GM19035 (cell line): ENCODE data around the gene CDH10.

Experiments
- ATAC-seq: cut with Tn5 transposase; IDR thresholded peaks from one replicate; pipeline ENCODE4 v1.9.1; 2021; ENCODE audit not compliant: unreplicated experiment

Gene CDH10

DNA sequence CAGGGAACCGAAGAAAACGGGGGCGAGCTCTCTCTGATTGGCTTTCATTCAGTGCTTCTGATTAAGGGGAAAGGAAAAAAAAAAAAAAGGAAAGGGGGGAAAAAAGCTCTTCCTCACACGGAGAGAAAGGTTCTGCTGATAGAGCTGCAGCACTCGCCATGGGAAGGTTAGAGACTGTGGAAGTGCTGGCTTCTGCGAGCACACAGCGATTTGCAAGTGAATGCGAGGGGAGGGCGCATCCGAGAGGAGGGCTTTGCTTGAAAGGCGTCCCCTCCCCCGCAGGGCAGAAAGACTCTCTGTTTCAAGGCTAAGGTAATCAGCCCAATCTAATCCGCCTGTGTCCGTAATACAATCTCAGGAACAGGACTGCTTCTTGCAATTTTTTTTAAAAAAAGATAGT, at the start of gene CDH10:
Gene CDH10, minus strand, starts transcription at position 218 of the 400 bp plus-strand sequence. CDS start 51,488 bp downstream, outside the sequence.
- ATAC-seq: no peak

DNA sequence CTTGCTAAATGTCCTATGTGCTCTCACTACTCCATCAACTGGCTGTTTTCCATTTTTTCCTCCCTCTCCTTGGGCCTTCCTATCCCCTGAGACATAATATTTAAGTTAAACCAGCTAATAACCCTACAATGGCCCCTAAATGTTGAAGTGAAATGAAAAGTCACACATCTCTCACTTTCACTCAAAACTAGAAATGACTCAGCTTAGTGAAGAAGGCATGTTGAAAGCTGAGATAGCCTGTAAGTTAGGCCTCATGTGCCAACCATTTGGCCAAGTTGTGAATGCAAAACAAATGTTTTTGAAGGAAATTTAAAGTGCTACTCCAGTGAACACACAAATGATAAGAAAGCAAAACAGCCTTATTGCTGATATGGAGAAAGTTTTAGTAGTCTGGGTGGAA, 48.8 kb upstream of the CDH10 start:
- no peak for ATAC-seq

DNA sequence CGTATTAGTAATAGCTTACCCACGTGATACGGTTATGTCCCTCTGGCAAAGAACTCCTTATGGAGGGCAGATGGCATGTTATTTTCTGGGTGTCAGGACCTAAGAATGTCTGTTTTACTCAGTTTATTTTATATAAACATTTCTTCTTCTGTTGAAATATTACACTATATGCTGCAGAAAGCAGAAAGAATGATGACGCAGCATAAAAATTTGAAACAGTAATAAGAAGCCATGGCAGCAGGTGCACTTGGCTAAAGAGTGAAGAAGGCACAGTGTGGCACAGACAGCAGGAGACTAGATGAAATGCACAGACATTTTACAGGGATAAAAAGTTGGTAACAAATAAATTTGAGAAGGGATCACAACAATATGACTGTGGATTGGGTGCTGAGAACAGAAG, 46.3 kb upstream of the CDH10 start:
- no peak for ATAC-seq

DNA sequence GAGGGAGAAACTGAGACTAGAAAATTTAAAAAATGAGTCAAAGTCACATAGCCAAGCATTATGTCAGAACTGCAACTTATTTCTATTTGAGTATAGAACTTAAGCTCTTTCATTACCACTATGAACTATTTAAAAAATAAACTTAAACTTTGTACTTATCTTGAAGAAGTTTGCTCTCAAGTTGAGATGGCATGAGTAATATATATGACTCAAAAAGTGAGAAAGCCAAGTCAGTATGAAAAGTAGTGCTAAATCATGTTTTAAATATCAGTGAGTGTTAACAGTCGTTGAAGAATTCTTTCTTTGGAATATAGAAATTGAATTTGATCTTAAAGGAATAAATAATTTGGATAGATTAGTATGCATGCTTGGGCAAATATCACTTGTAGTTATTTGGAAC, 36.3 kb upstream of the CDH10 start:
- no peak for ATAC-seq

DNA sequence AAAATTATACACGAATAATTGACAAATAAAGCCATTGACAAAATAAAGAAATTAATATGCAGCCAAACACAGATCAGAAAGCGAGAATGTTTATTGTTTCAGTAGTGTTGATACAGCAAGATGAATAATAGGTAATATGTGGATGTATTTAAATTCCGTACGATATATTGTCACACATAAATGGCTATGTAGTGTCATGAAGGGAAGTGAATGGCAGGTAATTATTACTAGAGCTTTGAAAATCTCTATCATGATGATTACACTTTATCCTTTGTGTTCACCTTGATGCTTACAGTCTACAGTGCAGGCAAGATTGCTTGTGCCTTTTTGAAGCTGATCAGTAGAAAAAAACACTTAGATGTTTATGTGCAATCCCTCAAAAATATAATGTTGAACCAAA, 23.3 kb upstream of the CDH10 start:
- no peak for ATAC-seq

DNA sequence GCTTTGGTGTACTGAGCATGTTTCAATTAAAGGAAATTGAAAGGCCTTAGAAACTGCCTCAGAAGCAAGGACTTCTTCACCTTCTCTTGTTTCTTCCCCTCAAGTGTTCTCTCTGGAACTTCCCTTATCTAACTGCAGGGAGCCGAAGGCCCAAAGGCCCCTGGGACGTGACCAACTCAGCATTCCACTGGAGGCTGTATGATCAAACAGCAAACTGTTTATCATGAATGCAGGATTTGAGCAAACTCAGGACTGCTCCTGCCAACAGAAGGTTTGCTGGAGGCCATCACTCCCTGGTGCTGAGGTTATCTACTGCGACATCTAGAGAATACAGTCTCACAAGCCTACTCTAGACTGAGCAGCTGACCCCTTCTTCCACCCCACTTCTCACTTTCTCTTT, 4.8 kb upstream of the CDH10 start:
- no peak for ATAC-seq

DNA sequence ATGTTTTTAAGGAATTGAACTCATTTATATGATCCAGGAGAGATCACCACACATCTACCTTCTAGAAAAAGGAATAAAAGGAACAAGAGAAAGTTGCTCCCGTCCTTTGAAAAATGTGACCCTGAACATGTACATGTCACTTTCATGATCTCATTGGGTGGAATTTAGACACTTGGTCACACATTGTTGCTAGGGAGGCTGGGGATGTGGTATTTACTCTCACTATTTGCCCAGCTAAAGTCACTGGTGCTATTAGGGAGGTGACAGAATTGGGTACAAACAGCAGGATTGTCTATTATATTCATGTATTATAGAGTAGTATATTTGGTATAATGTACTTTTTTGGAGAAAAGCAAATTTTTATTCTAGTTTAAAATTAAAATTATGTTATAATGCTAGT, 2.1 kb upstream of the CDH10 start:
- no peak for ATAC-seq

DNA sequence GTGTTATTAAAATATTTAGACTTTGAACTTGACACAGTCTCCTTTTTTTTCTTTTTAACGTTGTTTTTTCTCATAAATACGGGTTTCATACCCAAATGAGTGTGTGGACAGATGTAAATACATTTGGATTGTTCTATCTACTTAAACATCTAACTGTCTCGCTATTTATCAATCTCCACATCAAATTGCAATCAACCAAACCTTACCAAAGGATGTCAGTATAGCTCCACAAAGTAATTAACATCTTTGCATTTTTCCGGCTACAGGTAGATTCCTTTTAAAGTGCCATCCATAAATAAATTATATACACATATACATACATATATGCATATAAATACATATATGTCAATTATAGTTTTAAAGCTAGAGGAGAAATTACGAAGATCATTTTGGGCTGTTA, 705 bp upstream of the CDH10 start:
- no peak for ATAC-seq

DNA sequence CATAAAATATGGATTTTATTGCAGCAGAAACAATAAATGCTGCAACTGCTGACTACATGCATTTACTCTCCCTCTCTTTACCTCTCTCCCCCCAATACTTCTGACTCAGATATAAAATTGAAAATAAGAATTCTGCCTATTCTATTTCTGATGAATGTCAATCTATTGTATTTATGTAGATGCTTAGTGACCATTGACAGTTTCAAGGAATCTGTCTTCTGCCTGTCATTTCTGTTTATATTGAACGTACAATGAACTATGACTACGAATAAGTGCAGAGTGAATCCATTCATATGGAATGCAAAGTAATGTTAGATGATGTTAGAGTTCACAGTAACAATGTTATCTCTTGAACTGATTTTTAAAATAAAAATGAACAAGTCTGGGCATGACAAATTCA, 898 bp downstream of the CDH10 start:
- ATAC-seq: no peak

DNA sequence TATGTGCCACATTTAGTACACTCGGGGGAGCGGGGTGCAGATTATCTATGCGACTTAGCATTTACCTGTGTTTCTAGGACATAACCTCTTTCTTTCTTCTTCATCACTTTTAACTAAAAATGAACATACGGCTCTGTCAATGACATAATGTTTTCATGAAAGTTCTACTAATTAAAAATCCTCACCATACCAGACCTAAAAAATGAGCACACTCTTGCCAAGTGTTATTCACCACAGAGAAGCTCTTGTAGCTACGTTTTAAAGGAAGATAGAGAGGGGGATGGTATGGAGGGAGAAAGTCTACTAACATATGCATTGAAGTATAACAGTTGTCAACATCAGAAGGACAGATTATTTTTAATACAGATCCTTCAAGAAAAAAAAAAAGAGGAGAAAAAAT, 1.6 kb downstream of the CDH10 start:
- no peak for ATAC-seq

DNA sequence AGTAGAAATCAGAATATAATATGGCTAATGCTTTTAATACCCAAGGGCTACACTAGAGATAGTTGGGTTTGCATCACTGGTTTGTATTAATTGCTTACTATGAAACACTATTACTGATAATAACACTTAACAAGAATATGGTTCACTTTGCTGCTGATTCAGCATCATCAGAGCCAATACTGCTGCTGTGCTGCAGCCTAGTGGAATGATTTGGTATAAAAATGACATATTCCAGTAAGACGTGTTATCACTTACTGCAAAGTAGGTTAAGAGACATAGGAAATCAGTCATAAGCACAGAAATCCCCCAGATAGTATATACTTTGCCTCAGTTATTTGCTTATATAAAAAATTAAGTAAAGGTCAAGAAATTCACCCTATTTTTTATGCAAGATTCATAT, 2.8 kb downstream of the CDH10 start:
- no peak for ATAC-seq

DNA sequence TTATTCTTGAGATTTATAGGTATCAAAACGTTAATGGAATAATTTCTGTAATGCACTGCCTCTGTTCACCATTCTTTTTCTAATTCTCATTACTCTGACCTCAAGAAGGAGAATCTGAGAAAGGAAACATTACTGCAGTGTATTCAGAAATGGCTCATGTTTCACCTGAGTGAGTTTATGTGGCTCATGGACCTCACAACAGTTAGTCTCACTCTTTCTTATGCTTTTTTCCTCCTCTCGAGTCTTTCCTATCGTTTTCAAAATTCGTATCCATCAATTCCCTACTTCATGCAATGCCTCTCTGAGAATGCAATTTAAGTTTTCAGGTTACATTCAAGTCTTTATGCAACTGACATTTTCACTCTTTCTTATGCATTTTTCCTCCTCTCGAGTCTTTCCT, 9.6 kb downstream of the CDH10 start:
- ATAC-seq: no peak

DNA sequence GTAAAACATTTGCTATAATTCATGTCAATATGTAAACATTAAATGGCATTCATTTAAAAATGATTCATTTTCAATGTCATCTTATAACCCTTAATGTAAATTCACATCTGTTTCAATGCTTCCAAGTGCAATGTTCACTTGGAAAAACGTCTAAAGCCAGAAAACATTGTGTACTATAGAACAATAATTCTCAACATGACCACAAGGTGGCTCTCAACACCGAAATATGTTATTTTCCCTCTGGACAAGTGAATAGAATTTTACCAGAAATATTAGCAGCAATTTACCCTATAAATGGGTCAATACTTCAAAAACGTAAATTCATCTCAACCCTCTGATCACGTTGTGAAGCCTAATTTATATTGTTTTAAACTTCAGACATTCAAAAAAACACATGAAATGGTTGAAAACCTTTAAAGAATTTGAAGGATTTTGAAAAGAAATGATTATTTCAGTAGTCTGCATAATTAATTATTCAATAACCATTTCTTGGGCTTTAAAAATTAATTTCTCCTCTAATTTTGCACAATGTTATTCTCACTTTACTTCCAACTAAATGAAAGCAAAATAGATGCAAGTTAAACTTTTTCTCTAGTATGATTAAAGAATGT, 11.0 kb downstream of the CDH10 start:
- no peak for ATAC-seq

DNA sequence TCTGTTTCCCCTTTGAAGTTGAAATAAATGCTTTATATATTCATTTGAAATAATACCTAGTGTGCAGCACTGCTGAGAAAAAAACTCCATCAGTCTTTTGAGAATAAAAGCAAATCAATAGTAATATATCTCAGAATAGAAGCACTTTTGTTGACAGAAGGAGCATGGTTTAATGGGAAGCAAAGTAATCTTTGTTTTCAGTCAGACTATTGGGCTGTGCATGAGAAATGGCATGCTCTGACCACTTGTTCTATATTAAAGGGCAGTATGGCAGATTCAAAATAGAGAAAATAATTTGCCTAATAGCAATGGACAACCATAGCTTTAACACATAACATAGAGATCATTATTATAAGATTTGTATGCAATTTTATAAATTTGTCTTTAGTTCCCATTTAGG, 12.4 kb downstream of the CDH10 start:
- ATAC-seq: no peak

DNA sequence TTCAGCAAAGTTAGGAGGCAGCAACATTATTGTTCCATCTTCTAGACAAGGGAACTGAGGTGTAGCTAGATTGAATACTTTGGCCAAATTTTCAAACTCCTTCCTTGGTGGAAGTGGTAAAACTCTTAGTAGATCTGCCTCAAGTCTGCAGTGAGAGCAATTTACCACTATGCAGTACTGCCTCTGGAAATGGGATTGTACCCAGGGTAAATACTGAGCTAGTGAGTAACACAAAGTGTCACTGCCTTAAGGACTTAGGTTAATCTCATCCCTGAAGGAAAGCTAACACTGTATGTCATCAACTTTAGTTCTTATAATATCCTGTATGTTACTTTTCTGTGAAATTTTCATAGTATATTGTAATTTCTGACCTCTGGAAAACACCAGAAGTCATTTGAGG, 13.9 kb downstream of the CDH10 start:
- no peak for ATAC-seq

DNA sequence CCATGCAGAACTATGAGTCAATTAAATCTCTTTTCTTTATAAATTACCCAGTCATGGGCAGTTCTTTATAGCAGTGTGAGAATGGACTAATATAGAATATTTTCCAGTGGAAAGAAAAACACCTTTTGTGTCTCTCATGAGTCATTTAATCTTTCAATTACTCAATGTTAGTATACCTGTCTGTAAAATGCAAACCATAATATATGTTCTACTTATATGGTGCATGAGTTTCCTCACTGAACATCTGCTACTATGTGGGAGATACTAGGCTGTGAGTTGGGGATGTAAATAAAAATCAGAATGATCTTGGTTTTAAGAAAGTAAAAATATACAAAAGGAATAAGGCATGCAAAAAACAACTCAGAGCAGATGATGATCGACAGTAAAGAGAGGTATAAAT, 15.0 kb downstream of the CDH10 start:
- ATAC-seq: no peak

DNA sequence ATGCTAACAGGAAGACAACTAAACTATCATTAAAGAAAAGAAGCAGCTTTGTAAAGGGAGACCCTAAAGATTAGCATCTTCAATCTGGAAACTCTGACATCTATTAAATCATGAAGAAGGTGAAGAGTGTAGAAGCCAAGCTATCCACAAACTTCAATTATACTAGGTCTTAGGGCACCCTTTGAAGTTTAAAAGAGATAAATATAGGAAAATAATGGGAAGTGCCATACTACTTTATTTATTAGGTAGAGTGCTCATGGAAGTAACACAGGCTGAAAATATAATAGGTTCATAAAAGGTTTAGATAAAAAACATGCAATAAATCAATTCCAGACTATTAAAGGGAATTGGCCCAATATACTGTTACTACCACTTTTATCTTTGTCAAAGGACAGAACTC, 19.9 kb downstream of the CDH10 start:
- ATAC-seq: no peak

DNA sequence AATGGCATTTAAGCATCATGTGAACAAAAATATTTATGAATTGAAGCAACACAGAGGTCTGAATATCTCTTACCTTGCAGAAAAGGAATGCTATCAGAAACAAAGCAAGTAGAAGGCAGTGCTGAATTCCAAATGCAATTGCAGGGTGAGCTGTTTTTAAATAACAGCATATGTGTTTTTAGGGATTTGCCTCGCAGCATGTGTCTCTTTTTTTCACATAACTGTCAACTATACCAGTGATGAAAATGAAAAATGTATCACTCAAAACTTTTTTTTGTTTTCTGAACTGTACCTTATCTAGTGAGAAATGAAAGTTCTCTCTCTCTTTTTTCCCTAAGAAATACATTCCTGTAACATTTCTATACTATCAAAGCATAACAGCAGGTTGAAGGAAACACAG, 21.2 kb downstream of the CDH10 start:
- no peak for ATAC-seq

DNA sequence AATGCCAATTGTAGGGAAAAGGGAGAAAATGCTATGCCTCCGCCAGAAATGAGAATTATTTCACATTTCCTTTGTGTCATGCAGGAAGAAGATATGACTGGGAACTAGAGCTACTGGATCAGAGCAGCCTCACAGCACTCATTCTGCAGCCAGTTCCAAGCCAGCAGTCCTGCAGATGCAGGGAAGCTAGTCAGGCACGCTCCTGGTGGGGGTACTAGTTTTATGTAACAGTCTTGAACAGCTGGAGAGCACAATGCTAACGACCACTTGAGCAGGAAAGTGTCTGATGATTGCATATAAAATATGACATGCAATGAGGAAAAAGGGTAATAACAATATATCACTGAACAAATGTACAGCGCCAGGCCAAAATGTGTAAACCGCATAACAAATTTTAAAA, 21.7 kb downstream of the CDH10 start:
- ATAC-seq: no peak

DNA sequence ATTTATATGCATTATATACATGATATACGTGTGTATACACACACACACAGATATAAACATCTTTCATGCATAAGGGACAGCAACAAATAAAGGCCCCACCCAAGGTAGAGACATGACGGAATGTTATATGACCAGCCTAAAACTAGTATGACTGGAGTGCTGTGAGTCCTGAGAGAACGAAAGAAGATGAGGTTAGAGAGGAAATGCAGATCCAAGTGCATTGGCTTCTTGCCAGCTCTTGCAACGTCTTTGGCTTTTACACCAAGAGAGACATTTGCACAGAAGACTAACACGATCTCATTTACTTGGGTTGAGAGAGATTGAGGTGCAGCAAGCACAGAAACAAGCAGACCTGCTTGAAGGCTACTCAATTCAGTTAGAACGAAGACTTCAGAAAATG, 23.0 kb downstream of the CDH10 start:
- ATAC-seq: no peak

DNA sequence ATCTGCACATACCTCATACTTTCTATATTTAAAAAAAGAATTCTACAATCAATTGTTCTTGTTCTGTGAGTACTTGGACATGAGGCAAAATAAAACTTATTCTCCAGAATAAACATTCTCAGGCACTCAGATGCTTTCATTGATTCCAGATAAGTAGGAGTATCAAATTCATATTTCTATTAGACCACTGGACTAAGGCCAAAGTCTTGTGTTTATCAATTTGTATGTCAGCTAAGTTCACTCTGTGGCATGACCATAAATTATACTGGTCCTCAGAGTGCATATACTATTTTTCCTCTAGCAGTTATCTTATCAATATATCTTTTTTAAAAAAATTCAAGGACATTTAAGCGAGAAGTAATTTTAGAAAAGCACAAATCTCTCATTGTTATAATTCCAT, 28.2 kb downstream of the CDH10 start:
- no peak for ATAC-seq

DNA sequence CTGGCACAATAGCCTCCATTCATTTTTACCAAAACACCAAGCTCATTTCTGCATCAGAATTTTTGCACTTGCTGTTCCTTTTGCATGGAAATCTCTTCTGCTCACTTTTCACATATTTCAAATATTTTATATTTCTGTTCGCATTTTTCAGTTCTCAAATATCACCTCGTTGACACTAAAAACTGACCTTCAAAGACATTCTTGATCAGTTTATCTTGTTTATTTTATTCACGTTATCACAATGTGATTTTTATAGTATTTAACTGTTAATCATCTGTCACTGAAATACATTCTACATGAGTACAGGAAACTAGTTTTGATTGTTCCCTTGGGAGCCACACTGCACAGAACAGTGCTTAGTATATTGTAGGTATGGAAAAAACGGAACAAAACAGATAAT, 29.6 kb downstream of the CDH10 start:
- ATAC-seq: no peak

DNA sequence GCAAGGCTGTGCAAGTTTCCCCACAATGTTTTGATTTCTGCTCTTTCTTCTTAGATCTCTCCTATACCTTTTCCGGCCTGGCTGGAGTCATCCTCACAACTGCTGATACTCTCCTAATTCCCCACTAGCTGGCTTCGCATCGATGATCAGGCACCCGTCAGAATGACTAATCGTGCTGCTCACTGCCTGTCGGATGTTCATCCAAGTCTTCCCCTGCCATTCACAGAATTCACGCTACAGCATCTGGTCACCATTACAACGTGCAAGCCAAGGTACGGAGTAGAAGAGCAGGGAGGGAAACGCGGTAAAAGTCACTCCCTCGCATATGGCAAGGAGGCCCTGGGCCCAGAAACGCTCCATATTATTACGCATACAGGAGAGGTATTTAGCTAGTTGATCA, 35.1 kb downstream of the CDH10 start:
- ATAC-seq: no peak

DNA sequence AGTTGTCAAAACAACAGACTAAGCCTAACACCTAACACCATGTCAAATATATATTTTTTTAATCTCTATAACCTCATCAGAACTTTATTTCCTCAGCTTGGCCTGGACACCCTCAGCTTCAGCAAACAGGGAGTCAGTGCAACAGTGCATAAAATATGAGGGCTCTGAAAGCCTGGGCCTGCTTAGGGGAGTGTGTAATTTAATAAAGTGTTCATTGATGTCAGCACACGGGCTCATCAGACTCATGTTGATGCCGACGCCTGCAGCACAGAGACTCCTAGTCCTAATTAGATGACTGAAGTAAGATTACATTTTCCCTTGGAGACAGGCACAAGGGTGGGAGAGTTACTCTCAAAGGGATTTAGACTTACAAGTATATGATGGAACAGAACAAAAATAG, 37.8 kb downstream of the CDH10 start:
- ATAC-seq: no peak
